Nephron progenitor cell (in vitro differentiated cells): ENCODE results near the gene COL18A1.

Experiments used
- DNase-seq: peaks from one replicate; pipeline ENCODE4 v3.0.0; 2021
- H3K27ac Mint-ChIP-seq: 2 replicates; pipeline ENCODE4 v1.8.0; 2021; ENCODE audit warnings: mild to moderate bottlenecking, moderate library complexity, mixed read lengths
- H3K27me3 Mint-ChIP-seq: 2 replicates; pipeline ENCODE4 v1.8.0; 2021; ENCODE audit warnings: mild to moderate bottlenecking, low read depth, mixed read lengths; ENCODE audit not compliant: poor library complexity
- H3K36me3 Mint-ChIP-seq: 2 replicates; pipeline ENCODE4 v1.8.0; 2021; ENCODE audit warnings: low read depth, mixed read lengths
- H3K4me1 Mint-ChIP-seq: 2 replicates; pipeline ENCODE4 v1.8.0; 2021; ENCODE audit warnings: mixed read lengths
- H3K4me3 Mint-ChIP-seq: 2 replicates; pipeline ENCODE4 v1.8.0; 2021; ENCODE audit warnings: mild to moderate bottlenecking, moderate library complexity, mixed read lengths
- H3K9me3 Mint-ChIP-seq: 2 replicates; pipeline ENCODE4 v1.8.0; 2021; ENCODE audit warnings: mild to moderate bottlenecking, moderate library complexity, mixed read lengths
- TF ChIP-seq, protein P1 (sequence below): fragments of 200-600 bp; sonication (generic); IDR thresholded peaks from 2 replicates; pipeline ENCODE4 v1.5.0; 2021; ENCODE audit warnings: antibody characterized with exemption

COL18A1 gene

DNA sequence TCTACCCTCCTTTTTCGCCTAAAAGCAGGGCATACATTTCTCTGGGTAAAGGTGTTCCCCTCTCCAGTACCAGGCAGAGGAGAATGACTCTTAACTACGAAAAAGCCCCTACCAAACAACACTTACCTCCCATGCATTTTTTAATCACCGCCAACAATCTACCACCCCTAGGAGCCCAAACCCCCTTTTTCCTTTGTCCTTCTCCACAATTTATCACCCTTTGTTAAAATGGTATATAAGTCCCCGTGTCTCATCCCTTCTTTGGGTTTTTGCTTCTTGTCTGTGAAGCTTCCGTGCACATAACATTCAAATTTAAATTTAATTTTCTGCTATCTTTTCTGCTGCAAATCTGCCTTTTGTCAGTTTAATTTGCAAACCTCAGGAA is 27.6 kb upstream of the COL18A1 start:
- Mint-ChIP-seq H3K36me3 (peaks cover 8% of the 10 kb centered on the region), H3K4me1 (peaks cover 25% of the 10 kb centered on the region), H3K27me3 (peaks cover 24% of the 10 kb centered on the region), H3K4me3 (no peak overlapping the region), H3K9me3 (peaks cover 27% of the 10 kb centered on the region), H3K27ac (no peak overlapping the region)
- DNase-seq = no peak
- TF ChIP-seq, protein P1, sequence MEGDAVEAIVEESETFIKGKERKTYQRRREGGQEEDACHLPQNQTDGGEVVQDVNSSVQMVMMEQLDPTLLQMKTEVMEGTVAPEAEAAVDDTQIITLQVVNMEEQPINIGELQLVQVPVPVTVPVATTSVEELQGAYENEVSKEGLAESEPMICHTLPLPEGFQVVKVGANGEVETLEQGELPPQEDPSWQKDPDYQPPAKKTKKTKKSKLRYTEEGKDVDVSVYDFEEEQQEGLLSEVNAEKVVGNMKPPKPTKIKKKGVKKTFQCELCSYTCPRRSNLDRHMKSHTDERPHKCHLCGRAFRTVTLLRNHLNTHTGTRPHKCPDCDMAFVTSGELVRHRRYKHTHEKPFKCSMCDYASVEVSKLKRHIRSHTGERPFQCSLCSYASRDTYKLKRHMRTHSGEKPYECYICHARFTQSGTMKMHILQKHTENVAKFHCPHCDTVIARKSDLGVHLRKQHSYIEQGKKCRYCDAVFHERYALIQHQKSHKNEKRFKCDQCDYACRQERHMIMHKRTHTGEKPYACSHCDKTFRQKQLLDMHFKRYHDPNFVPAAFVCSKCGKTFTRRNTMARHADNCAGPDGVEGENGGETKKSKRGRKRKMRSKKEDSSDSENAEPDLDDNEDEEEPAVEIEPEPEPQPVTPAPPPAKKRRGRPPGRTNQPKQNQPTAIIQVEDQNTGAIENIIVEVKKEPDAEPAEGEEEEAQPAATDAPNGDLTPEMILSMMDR = no peak

DNA sequence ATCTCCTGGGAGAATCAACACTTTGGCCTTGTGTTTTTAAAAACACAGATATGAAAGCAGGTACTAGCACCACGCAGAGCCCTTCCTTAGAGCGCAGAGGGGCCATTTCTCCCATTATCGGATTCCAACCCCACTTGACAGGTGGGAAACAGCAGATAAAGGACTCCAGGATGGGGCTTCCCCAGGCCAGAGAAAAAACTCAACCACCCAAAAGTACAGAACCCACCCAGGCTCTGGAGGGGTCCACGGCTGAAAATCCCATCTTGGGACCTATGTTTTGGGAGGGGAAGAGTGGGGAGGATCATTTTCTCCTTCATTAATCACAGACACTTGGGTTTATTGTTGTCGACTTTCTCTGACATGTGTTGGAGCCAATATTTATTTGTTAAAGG is 27.1 kb upstream of the COL18A1 start:
- Mint-ChIP-seq H3K27ac (no peak overlapping the region), H3K4me3 (no peak overlapping the region), H3K27me3 (peaks cover 22% of the 10 kb centered on the region), H3K4me1 (peaks cover 25% of the 10 kb centered on the region), H3K9me3 (peaks cover 23% of the 10 kb centered on the region), H3K36me3 (peaks cover 8% of the 10 kb centered on the region)
- no peak for DNase-seq
- TF ChIP-seq, protein P1 = no peak

DNA sequence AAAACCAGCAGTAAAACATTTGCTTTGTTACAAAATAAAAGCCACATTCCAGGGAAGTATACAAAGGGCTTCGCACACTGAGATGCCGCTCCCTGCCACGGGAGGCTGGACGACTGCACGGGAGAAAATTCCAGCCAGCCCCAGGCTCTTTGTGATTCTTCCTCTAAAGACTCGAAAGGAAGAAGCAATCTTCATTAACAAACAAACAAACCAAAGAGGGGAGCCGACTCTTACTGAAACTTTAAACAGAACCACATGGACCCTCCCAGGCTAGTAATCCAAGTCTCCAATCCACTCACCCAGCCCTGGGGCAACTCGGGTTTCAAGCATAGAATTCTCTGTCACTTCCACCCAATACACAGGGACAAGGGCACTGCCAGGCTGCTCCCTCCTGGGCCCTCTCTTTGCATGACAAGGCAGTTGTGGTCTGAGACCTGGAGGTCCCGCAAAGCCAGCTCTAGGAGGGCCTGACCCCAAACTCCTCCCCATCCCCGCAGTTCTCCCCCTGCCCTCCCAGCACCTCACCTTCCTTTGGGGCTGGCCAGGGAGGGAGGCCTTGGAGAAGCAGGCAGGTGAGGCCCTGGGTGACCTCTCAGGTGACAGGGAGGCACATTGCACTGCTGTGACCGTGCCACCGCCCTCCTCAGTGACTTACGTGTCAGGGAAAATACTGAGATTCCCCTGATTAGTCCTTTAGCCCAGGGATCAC is 26.6 kb upstream of the COL18A1 start:
- DNase-seq = no peak
- Mint-ChIP-seq H3K27ac (no peak overlapping the region), H3K4me1 (peaks cover 25% of the 10 kb centered on the region), H3K36me3 (peaks cover 8% of the 10 kb centered on the region), H3K27me3 (peaks cover 20% of the 10 kb centered on the region), H3K9me3 (peaks cover 18% of the 10 kb centered on the region), H3K4me3 (no peak overlapping the region)
- TF ChIP-seq, protein P1 = no peak

DNA sequence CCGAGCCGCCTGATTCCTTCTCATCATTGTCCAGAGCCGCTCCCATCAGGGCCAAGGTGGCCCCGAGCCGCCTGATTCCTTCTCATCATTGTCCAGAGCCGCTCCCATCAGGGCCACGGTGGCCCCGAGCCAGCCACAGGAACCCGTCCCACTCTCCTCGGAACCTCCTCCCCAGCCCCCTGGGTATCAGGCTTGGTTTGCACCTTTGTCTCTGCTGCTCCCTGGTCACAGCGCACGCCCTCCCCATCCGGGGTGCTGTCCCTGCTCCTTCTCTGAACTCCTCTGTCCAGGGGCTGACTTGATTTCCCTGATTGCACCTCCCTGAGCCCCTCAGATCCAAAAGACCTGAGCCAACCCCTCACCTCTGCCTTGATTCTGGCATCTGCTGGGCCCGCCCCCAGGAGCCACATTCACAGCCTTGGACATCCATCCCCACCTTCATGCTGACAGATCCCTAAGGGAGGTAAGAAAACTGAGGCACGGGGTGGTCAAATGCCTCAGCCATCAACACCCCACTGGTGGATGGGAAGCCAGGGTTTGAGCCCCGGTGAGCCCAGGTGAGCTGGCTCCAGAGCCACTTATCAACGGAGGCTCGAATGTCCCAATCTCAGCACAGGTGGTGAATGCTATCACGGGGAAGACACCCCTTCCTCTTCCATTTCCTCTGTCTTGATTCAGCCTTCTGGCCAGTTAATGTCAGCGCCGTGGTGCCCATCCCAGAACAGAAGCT is 25.6 kb upstream of the COL18A1 start:
- Mint-ChIP-seq H3K4me3 (no peak overlapping the region), H3K36me3 (peaks cover 8% of the 10 kb centered on the region), H3K27ac (peak overlapping the region; percentile 28), H3K9me3 (peaks cover 16% of the 10 kb centered on the region), H3K27me3 (peaks cover 20% of the 10 kb centered on the region), H3K4me1 (peaks cover 25% of the 10 kb centered on the region)
- DNase-seq = no peak
- TF ChIP-seq, protein P1 = no peak

DNA sequence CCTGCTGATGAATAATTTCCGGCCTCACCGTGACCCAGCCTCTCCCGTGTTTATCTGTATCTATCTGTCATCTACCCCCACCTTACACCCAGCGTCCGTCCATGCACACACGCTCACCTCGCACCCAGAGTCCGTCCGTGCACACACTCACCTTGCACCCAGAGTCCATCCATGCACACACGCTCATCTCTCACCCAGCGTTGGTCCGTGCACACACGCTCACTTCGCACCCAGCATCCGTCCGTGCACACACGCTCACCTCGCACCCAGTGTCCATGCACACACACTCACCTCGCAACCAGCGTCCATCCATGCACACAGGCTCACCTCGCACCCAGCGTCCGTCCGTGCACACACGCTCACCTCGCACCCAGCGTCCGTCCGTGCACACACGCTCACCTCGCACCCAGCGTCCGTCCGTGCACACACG is 25.0 kb upstream of the COL18A1 start:
- DNase-seq = no peak
- peaks cover 20% of the 10 kb centered on the region for H3K27me3 Mint-ChIP-seq
- peaks cover 30% of the 10 kb centered on the region for H3K4me1 Mint-ChIP-seq
- peaks cover 14% of the 10 kb centered on the region for H3K9me3 Mint-ChIP-seq
- no peak overlapping the region for H3K4me3 Mint-ChIP-seq
- TF ChIP-seq, protein P1 = no peak
- H3K36me3 Mint-ChIP-seq = peaks cover 8% of the 10 kb centered on the region
- peak overlapping the region; percentile 28 for H3K27ac Mint-ChIP-seq
